ENCODE results near the gene ADCY1.

Gene ADCY1

DNA sequence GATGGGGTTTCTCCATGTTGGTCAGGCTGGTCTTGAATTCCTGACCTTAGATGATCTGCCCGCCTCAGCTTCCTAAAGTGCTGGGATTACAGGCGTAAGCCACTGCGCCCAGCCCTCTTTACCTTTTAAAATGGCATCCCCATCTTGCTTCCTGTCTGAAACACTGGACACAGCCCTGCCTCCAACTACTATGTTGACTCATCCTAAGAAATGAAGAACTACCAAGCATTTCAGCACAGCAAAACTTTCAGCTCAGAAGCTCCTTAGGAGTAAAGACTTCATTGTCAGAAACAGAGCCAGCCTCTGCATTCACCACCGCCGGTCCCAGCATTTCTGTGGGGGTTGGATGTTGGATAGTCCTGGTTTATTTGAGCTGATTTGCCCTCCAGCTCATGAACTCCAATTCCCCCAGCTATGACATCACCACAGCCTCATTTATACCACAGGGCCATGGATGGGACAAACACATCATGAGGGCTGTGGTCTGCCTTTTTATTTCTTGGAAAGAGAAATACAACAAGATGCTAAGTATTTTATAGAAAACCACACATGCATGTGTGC lies 123.5 kb downstream of the ADCY1 start:
- FAIRE-seq = no peak

DNA sequence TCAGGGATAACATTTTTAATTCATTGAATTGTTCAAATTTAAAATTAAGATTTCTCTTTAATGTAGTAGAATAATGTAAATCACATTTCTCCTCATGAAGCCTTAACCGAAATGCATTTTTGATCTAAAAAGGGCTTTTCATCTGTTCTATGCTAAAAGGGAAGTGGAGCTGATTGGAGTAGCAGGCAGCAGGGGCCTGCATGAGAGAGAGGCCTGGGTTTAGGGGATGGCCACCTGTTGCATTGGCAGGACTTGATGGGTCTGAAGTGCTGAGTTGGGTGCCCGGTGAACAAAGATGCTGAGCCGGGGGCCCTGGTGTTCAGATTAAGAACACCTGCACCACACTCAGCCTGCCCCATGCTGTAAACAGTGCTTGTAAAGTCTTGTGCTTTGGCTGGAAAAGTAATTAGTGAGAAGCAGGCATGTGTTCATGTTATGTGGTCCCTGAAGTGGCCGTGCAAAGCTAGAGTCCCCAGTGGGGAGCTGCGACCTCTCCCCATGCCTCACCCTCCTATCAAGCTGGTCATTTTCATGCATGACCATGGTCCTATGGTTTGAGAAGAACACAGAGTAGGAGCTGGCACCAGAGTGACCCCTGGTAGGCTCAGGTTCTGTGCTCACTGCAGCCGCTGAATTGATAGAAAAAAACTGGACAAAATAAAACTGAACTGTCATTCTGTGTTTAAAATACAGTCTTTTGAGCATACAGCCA lies 124.3 kb downstream of the ADCY1 start:
- FAIRE-seq = no peak

DNA sequence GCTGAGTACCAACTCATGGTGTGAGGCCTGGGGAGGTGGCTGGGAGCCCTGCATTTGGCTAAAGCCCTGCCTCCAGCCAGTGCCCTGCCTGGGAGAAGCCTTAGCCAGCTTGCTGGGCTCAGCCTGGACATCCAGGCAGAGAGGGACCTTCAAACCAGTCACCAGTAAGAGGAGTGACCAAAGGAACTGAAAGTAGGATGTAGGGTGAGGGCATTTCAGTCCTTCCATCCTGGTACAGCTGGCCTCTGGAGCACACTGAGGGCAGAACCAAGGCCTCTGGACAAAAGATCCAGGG lies 124.8 kb downstream of the ADCY1 start:
- no peak for FAIRE-seq

DNA sequence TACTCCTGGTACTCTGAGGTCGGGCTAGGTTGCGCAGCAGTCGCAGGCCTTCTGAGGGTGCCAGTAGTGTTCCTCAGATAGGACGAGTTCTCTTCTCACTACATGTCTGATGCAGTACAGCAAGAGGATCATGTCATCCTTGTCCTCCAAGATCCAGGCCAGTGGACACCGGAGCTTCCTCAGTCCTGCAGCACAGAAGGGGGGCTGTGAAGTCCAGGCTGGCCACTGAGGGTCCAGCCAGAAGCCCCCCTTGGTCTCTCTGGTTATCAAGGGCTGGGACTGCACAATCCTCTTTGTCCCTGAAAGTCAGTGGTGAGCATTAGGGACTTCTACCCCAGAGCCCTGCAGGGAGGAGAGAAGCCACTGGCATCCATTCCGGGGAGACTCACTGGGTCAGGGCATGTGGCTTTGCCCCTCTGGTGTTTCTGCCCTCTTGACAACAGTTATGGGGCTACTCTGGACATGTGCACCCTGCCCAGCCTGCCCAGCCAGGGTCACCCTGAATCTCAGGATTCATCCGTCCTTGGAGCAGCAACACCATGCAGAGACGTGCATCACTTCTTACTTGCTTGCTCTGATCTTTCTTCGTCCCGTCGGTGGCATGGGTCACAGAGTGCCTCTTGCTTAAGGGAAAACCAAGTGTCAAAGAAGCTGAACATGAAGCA lies 125.7 kb downstream of the ADCY1 start:
- no peak for FAIRE-seq

DNA sequence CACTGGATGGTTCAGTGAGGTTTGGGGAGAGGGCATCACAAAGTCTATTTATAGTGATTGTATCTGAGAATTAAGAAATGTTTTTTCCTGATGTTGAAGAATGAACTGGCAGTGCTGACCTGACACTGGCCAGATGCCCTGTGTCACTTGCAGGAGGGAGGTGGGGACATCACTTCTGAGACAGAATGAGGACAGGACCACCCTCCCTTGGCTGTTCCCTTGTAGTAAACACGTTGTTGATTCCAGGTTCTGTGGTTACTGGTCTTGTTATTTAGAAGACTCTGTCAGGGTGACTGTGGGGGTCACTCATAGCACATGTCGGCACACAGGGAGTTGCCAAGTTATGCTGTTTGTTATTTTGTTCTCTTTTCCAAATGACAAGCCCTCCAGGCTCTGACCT lies 126.4 kb downstream of the ADCY1 start:
- no peak for FAIRE-seq

DNA sequence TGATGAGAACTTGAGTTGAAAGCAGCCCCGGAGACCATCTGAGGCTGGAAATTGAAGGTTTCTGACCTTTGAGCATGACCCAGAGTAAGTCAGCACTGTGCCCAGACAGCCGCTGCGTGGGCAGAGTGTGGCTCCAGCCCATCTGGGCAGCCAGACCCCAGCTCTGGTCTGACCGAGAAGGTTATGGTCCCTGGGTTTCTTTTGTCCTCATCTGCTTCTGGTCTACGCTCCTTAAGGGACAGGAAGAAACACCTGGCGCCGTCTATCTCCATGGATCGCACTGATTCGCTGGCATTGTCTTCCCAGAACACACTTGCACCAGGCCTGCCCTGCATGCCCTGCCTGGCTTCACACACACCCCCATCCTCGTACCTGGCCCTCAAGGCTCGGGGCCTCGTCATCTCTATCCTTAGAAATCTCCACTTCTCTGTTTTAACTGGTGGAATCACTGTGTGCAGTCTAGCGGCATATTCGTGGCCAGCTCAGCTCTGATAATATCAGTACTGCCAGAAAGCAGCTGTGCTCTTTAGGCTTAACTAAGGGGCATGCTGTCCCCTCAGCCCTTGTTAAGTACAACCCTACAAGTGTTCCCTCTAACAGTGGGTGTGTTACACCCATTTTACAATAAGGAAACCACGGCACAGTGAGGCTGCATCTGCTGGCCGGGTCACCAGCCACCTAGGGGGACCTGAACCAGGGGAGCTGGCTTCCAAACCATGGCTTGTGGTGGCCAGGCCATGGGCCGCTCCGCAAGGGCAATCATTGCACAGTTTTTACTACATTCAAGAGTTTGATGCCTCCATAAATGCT lies 127.7 kb downstream of the ADCY1 start:
- FAIRE-seq = no peak

DNA sequence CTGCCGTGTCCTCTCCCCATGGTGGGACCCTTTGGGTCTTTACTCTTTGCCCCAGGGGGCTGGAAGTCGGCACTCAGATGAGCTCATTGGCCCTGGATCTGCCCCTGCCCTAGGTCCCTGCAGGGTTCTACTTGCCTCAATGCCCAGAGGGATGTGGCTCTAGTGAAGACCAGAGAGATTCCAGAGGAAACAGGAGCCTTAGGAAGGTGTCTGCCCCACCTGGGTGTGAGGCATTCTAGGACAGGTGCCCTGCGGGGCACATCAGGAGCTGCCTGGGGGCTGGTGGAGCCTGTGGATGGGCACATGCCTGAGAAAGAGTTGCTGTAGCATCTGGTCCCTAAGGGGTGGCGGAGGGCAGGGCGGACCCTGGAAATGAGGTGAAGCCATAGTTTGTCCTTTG lies 128.6 kb downstream of the ADCY1 start:
- no peak for FAIRE-seq

DNA sequence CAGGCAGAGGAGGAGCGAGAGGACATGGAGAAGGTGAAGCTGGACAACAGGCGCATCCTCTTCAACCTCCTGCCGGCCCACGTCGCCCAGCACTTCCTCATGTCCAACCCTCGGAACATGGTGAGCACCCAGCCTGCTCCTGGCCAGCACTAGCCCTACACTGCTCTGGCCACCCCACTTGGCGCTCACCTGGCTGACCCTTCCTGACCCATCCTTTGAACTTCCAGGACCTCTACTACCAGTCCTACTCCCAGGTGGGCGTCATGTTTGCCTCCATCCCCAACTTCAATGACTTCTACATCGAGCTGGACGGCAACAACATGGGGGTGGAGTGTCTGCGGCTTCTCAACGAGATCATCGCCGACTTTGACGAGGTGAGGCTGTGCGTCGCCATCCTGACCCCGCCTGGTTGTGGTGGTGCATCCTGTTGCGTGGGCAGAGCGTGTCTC lies 129.2 kb downstream of the ADCY1 start:
- FAIRE-seq = no peak

DNA sequence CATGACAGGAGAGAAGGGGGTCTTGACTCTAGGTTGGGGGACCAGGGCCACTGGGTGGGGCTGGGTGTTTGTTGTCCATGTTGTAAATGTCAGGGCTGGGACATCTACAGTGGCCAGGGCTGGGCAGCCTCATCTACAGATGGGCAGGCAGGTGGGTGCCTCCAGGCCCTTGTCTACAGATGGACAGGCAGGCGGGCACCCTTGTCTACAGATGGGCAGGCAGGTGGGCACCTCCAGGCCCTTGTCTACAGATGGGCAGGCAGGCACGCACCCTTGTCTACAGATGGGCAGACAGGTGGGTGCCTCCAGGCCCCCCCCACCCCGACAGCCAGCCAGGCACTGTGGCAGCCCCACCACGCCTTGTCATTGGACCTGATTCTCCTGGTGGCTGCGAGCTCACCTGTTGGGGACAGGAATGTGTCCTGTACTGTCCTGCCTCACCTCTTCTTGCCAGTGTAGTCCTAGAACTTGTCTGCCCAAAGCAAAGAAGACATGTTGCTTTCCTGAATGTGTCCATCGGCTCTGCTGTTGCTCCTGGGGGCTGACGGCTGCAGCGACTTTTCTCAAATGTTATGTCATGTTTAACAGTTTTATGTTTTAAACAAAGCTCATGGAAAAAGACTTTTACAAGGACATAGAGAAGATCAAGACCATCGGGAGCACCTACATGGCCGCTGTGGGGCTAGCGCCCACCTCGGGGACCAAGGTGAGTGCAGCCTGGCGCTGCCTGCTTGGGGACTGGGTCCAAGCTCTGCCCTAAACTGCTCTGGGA lies 129.9 kb downstream of the ADCY1 start:
- no peak for FAIRE-seq

DNA sequence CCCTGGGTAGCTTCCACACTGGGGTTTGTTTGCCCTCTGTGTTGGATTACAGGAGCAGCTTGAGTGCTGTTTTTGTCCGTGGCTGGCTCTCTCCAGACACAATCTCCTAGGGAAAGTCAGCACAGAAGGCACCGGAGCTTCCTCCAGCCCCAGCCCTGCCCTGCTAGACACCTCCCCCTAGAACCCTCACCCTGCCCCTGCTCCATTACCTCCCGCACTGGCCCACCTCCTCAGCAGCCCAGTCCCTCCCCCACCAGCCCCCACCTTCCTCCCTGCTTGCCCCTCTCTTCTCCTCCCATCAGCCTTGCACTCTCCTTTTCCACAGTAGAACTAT lies 130.5 kb downstream of the ADCY1 start:
- no peak for FAIRE-seq

DNA sequence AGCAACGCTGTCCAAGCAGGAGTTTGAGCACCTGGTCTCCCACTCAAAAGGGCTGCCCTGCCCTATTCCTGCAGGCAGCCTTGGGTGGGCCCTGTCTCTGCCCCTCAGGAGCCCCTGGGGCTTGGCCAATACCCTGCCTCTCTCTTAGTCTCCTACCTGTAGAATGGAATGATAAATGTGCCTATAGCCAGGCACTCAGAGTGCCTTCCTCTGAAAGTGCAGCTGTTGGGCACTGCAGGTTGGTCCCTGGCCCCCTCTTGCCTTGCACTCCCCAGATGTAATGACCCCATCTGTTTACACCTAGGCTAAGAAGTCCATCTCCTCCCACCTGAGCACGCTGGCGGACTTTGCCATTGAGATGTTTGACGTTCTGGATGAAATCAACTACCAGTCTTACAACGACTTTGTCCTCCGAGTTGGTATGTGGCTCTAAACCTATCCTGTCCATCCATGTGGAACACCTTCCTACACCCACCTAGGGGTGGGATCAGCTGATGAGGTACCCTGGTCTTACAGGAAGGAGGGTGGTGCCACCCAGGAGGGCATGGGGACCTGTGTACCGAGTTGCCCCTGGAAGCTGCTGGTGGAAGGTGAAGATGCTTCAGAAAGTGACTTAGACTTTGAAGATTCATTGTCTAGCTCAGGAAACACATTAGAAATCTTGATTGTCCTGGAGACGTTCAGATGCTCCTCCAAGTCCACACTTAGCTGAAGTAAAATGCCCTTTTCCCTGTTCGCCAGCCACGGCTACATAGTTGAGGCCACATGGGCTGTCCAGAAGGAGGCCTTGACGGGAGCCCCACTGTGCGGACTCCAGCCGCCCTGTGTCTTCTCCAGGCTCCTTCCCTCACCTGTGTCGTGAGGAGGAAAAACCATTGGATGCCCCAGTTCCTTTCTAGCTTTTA lies 134.1 kb downstream of the ADCY1 start:
- no peak for FAIRE-seq

DNA sequence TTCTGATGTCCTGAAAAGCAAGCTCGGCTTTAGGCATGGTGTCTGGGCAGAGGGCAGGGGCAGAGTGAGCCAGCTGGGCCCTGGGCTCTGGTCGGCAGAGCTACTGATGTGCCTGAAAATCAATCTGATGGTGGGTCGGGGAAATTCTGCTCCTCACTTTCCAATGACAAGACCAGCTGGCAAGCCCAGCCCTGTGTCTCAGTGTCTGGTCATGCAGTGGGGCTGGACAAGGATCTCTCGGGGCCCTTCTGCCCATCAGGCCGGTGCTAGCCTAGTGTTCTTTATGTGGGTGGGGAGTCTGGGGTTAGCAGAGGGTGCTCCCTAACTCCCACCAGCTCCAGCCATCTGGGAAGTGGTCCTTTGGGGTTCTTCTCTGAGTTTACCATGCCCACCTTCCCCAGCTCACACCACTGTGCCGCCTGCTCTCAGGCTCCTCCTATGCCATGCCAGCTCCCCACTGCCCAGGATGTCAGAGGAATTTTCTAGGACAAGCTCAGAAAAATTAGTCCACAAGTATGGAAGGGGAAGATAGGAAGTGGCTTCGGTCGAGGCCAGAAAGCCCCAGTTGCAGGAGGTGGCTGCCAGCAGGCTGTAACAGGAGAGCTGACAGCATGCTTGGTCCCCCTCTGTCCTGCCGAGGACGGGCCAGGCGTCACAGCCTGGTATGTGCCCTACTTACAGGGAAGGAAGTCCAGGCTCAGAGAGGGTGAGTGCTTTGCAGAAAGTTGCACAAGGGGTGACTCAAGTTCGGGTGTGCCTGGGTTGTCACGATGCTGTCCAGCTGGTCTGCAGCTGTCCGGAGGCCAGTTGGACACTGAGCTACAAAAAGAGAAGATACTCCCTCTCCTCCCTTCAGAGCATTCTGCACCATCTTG lies 135.2 kb downstream of the ADCY1 start:
- FAIRE-seq = no peak

DNA sequence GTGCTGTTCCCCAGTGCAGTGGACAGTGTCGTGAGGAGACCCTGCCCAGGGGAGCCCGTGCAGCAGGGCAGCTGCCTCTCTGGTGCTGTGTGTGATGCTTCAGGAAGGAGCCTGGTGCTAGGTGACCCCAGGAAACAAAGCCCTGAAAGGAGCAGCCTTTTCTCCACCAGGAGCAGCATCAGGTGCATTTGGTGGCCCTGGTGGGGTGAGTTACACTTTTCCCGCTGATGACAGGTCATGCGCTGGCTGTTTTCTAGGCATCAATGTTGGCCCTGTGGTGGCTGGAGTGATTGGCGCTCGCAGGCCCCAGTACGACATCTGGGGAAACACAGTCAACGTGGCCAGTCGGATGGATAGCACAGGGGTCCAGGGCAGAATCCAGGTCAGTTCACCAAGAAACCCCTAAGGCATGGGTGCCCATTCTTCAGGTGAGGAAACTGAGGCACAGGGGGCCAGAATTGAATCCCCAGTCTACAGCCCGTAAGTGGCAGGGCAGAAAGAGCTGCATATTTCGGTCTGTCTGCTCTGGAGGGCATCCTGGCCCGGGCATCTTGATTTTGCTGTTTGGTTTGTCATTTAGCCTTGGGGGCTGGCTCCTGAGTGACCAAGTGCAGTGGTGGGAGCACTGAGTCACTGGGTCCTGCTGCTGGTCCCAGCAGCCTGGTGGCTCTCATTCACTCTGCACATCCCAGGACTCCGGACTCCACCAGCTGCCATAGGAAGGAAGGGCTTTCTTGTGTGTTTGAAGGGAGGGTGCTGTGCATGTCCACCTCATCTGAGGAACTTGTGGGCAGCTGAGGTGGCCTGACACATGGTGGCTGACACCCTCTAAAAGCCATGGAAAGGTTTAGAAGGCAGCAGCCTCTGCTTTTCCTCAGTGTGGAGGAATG lies 136.3 kb downstream of the ADCY1 start:
- FAIRE-seq = no peak

DNA sequence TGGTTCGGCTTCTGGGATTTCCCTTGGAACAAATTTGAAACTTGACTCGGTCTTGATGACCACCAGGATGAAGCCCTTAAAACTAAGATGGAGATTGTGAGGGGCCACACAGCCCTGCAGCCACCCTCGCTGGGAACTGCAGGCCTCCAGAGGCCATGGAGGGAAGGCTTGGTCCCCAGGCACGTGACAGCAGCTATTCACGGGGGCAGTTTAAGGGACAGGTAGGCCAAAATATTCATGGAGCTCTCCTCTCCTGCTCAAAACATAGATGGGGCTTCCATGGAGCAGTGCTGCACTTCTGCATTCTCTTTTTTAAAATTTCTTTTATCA lies 137.0 kb downstream of the ADCY1 start:
- no peak for FAIRE-seq

DNA sequence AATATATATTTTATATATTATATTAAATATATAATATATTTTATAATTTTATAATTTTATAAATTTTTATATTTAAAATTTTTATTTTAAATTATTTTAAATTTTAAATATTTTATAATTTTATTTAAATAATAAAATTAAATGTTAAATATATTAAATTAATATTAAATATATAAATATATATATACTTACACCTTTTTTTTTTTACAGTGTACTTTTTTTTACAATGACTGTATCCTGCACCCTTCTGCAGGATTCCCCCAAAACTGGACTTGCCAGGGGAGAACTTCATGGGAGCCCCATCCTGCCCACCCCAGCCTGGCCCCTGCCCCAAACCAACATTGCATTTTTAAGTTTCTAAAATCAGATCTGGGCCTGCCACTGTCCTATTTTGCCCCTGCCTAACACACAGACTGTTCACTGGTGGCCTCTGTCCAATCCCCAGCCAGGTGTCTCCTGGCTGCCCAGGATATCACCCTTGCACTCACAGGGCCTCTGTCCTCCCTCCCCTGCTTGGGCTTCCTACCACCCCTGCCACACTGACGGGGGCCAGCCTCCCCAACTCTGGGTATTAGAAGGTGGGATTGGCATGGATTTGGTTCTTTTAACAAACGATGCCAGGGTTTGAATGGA lies 138.0 kb downstream of the ADCY1 start:
- FAIRE-seq = no peak

DNA sequence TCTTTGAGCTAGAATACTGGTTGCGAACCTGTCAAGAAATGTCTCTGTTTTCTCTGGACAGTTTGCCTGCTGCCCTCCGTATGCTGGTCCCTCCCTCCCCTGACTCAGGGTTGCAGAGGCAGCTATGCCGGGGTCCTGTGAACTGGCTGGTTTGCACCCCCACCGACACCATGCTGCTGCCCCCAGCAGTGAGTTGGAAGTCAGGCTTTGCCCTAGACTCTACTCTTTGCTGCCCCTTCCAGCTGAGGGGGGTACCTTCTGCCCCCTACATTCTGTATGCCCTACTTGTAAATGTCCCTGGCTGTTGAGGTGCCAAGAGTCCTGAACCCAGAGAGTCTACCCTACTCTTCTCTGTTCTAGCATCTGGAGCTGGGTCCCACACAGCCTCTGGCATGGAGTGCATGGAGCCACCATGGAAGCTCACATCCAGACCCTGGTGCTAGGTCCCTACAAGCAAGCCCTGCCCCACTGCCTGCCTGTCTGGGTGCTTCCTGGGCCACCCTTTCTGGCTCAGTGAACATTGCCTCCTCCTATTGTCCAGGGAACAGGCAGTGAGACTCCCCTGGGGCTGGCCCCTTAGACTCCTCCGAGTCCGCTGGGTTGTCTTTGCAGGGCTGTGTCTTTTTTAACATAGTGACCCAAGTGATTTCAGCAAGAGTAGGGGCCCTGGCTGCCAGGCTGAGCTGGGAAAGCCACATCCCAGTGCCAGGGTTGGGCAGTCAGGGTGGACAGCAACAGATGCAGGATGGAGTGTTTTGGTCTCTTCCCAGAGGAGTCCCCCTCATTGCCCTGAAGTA lies 138.9 kb downstream of the ADCY1 start:
- no peak for FAIRE-seq

DNA sequence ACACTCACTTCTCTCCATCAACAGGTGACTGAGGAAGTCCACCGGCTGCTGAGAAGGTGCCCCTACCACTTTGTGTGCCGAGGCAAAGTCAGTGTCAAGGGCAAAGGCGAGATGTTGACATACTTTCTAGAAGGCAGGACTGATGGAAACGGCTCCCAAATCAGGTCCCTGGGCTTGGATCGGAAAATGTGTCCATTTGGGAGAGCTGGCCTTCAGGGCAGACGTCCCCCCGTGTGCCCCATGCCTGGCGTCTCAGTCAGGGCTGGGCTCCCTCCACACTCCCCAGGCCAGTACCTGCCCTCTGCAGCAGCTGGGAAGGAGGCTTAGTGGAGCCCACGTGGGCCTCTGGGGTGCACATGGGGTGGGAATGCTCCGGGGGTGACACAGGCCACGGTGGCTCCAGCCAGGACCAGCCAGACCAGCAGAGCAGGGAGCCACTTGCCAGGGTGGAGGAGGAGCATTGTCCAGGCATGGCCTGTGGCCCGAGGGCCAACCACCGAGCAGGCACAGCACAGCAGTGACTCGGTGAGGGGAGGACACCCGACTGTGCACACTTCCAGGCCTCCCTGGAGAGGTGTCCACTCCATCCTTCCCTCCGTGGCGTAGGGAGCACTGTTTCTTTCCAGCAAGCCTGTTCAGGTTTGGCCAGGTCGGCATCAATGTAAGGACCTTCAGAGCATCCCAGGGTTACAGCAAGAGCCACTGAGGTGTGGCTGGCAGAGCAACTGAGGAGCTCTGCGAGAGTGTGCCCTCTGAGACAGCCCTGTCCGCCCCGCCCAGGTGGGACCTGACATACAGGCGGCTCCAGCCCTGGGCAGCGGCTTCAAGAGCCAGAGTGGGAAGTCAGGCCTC lies 139.7 kb downstream of the ADCY1 start:
- no peak for FAIRE-seq

DNA sequence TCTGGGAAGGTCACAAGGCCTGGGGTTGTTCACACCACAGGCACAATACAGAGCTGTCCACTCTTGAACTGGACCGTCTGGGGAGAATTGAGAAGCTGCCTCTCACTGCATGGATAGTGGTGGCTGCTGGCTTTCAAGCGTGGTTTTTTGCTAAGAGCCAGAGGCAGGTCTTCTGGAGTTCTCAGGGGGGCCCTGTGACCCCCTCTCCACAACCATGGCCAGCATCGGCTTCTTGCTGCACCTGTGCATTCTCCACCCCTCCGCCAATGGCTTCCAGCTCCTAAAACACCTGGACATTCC lies 140.3 kb downstream of the ADCY1 start:
- no peak for FAIRE-seq
